ENCODE results near the gene KCNE2.

KCNE2 gene, protein sequence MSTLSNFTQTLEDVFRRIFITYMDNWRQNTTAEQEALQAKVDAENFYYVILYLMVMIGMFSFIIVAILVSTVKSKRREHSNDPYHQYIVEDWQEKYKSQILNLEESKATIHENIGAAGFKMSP

DNA sequence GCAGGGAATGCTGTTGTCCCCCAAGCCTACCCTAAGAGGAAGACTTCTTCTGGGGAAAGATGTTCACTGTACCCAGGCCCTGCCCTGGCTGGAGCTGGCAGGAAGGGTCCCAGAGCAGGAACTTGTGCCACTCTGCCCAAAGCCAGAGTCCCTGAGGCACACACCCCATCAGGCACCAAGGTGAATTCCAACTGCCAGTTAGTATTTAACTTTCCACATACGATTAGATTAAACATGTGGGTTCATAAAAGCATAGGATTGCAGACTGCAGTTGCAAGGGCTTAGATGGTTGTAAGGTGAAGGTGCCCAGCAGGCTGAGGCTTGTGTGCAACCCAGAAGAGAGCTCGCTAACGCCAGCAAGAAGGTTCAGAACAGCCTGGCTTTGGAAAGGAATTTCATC lies at the start of gene KCNE2:
TSS of gene KCNE2 (plus strand) at position 274 of the 400 bp plus-strand sequence. CDS start 6,473 bp downstream, outside the sequence.
- DNase-seq: no peak

DNA sequence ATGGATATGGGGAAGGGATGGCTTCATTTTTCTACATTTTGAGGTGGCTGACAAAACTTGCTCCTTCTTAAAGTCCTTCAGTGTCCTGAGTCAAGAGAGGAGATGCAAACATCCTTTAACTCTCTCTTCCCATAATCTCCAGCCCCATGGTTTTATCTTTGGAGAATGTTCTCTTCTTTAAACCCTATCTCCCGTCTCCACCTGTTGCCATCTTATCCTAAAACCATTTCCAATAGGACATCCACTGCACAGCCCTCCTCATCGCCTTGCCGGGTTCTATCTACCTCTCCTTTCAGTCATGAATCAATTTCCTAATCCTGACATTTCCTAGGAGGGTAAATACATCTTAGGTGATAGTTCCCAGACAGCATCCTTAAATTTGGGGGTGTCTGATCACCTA lies 44.2 kb upstream of the KCNE2 start:
- no peak for DNase-seq

DNA sequence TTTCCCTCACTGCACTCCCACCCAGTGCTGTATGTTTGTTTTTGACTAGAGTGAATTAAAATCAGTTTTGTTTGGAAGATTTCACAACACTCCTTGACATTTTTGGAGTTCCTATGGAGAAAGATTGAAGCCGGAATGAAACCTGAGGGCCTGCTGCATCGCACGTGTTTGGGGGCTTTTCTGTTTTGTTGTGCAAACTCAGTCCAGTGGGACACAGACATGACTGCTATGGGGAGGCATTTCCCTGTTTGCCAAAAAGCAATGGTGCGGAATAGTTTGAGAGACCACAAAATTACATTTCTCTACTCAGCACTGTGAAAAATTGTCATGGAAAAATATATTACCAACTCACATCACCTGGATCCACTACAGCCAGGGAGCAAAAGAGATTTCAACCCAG lies 43.8 kb upstream of the KCNE2 start:
- no peak for DNase-seq

DNA sequence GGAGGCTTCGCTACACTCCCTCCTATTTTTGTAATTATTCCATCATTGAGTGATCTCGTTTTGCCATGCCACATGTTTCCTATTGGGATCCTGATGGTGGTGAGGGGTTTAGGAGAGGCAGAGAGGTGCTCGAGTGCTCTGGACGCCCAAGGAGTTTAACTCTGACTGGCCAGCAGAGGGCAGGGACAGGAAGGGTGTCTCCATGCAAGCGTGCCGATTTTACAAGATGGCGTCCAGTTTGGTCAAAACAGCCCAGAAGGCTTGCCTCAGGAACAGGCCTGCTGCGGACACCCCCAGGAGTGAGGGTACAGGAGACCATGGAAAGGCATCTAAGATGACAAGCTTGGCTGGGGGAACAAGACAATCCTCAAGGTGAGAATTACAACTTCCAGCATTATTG lies 33.8 kb upstream of the KCNE2 start:
- no peak for DNase-seq

DNA sequence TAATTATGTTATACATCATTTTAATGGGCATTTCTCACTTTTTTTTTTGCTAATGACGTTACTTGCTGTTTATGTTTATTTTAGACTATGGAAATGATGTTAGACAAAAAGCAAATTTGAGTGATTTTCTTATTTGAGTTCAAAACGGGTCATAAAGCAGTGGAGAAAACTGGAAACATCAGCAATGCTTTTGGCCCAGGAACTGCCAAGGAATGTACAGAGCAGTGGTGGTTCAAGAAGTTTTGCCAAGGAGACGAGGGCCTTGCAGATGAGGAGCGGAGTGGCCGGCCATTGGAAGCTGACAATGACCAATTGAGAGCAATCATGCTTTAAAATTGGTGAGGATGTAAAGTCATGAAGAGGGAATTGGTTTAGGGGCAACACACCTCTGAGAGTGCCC lies 32.1 kb upstream of the KCNE2 start:
- no peak for DNase-seq

DNA sequence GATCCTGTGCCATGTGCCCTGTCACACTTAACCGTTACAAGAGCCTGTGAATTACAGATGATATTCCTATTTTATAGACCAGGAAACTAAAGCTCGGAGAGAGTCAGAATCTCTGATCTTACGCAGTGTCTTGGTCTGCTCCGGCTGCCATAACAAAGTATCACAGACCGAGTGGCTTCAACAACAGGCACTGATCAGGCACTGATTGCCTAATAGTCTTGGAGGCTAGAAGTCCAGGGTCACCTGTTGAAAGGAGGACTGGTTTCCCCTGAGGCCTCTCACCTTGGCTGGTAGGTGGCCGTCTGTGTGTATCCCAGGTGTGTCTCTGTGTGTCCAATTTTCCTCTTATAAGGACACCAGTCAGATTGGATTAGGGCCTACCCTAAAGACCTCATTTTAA lies 31.5 kb upstream of the KCNE2 start:
- no peak for DNase-seq

DNA sequence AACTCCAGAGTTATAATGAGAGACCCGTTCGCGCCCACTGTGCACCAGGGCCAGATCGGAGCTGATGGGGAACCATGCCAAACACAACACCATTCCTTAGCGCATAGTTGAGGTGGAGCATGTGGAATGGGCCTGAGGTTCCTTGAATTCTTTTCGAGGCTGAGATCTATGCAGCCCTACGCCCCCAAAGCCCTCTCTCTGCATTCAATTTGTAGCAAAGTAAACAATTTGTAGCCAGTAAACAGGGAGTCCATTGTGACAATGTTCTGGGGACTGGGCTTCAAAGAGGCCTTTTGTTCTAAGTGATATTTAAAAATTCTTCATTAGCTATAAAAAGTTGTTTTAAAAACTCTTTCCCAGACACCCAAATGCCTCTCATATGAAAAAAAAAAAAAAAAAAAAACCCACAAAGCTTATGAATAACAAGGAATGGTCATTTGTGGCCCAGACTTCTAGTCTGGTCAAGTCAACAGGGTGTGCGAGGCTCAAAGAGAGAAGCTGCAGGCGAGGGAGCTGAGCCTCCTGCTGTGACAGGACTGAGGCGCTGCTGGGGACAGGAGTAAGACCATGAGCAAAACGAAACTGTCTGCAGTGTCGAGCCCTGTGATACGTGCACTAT lies 30.6 kb upstream of the KCNE2 start:
- no peak for DNase-seq

DNA sequence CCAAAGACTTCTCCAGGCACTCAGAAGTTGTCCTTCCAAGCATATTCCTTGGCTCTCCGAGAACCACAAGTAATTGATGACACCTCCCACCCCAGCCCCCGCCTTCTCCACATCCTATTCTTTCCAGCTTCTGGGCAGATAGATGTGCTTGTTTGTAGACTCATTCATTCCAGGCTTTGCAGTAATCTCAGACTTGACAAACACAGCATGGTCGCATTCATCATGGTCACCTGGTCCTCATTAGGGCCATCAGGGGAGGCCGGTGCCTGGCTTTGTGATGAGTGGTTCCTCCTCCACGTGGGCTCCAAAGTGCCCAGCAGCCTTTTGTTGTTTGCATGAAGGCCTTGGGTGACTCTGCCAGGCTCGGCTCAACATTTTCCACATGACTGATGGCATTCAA lies 28.5 kb upstream of the KCNE2 start:
- DNase-seq: no peak

DNA sequence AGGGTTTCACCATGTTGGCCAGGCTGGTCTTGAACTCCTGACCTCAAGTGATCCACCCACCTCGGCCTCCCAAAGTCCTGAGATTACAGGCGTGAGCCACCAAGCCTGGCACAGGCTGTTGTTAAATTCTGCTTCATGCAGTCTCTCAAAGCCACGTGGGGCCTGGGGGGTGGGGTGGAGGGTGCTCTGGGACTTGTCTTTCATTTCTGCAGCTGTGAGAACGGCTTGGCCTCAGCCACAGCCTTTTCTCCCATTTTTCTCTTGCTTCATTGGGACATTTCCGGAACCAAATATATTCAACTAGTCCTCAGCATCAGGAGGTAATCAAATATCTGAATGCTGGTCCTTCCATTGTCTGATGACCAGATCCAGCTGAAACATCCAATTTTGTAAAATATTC lies 27.6 kb upstream of the KCNE2 start:
- DNase-seq: no peak

DNA sequence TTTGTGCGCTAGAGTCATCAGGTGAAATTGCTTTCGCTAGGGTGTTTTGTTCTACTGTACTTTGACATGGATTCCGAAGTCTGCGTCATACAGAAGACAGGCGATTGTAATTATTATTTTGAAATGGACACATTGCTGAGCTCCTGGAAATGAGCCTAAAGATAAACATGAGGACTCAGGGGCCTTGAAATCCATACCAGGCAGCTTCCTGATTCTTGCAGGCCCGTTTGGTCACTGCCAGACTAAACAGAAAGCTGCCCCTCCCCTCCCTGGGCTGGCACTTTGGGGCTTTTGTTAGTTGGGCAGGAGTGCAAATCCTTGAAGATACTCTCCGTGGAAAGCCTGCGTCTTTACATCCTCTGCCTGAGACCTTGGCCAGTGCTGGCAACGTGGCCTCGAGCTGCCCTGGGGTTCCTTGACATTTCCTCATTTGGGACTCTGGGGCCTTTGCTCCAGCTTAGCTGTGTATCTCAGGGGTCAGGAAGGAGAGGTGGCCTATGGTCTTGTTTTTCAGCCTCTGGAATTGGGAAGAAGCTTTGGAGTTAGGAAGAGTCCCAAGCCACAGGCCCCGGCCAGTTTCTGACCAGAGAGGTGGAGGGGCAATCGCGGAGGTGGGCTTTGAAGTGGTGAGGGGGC lies 26.9 kb upstream of the KCNE2 start:
- no peak for DNase-seq

DNA sequence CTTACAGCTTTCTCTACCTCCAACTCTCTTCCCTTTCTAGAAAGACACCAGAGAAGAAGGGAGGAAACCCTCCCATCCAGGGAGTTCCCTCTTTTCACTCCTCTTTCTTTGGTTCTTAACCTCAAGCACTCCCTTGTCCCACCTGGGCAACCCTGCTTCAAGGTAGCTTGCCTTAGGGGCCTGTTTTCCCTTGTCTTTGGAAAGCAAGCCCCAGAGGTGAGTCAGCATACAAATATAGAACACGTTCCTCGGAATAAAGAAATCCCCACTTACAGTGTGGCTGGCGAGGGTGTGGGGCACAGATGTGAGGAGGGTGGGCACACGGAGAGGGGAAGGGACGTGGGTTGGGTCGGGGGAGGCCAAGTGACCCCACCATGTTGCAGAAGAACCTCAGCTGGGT lies 26.1 kb upstream of the KCNE2 start:
- no peak for DNase-seq

DNA sequence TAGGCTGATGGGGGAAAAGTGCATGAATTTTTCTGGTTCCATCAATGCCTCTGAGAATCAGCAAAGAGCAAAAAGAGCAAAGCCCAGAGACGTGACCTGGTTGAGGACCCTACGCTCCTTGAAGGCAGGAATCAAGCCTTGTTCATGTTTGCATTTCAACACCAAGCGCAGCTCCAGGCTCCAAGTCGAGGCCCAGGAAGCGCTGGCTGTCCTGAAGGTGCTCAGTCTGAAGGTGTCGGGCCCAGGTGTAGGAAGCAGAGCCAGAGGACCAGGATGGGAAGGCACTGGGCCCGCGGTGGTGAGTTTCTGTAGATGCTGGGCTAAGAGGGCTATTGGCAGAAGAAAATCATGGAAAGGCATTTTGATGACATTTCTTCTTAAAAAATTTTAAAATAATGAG lies 25.6 kb upstream of the KCNE2 start:
- no peak for DNase-seq

DNA sequence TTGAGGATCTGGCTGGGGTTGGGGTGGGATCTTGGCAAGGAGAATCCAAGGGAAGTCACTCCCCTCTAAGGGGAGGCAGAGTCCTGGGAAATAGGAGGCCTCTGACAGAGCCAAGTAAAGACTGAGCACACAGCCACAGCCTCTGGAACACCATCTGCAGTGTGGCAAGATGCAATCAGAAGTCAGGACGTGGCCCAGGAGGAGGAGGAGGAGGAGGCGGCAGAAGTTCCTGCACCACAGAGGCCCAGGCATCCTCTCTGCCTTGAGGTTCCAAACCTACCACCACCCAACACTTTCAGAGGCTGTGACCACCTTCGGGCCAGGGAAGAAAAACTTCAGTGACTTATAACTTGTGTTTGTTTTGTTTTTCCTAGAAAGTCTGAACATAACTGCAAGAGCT lies 23.7 kb upstream of the KCNE2 start:
- DNase-seq: no peak

DNA sequence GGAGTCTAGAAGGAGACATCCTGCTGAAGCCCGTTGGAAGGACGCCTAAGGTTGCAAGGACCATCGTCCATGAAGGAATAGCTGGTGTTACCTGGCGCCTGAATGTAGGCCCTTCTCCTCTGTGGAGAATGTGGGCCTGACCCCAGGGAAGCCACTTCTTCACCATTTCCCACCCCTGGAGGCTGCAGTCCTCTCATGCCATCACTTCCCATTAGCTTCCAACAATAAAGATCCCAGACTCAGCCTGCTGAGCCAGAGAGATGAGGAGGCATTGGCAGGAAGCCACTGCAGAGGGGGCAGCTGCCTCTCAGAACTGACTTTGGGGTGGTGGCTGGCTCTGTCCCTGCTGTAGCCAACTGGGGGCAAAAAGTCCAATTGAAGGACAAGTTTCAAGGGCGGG lies 21.3 kb upstream of the KCNE2 start:
- DNase-seq: no peak

DNA sequence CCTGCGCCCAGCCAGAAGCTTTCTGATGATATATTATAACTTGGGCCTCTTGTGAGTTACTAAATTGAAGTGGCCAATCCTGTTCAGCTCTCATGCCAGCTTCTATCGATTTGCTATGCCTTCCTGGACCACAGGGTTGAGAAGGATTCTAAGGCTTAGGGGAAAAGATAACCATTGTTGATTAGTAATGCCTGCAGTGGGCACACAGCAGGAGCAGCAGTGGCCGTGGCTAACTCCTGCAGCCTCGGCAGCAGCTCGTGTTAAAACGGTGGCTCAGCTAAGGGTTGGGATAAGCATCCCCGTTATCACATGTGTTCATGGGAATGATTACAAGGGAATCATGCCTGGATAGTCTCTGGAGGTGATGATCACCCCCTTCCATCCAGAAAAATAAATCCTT lies 20.5 kb upstream of the KCNE2 start:
- DNase-seq: no peak

DNA sequence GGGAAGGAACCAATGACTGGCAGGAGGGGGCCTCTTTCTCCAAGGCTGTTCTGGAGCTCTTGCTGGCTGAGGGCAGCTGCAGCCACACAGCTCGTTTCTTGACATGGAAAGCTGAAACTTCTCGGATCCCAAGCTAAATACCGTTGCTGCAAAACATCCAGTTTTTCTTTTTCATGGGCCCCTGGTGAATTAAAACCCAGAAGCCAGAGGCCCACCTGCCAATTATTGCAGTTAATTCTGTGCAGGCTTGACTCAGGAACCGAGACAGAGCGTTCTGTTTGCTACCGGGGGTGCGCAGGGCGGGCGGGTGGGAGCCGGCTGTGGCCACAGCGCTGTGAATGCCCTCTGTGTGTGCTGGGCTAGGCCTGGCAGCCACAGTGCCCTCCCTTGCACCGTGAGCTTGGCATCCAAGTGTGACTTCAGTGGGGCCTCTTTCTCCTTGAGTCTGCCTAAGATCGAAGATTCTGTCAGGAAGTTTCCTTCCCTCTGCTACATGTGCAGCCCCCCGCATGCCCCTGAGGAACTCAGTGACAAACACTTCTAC lies 19.9 kb upstream of the KCNE2 start:
- DNase-seq: no peak

DNA sequence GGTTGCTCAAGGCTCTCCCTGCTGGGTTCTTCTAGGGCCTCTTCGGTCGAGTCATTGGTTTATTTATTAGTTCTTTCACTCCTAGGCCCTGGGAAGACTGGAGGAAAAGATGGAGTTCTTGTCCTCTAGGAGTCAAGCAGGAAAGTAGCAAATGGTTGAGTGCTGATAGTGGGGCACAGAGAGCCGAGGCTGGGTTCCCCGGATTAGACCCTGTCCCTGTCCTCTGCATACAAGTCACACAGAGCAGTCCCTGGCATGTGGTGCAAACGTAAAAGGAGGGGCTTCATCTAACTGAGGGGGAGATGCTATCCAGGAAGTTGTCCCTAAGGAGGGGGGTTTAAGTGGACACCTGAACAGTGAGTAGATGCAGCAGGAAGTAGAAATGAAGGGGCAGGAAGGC lies 19.2 kb upstream of the KCNE2 start:
- DNase-seq: no peak

DNA sequence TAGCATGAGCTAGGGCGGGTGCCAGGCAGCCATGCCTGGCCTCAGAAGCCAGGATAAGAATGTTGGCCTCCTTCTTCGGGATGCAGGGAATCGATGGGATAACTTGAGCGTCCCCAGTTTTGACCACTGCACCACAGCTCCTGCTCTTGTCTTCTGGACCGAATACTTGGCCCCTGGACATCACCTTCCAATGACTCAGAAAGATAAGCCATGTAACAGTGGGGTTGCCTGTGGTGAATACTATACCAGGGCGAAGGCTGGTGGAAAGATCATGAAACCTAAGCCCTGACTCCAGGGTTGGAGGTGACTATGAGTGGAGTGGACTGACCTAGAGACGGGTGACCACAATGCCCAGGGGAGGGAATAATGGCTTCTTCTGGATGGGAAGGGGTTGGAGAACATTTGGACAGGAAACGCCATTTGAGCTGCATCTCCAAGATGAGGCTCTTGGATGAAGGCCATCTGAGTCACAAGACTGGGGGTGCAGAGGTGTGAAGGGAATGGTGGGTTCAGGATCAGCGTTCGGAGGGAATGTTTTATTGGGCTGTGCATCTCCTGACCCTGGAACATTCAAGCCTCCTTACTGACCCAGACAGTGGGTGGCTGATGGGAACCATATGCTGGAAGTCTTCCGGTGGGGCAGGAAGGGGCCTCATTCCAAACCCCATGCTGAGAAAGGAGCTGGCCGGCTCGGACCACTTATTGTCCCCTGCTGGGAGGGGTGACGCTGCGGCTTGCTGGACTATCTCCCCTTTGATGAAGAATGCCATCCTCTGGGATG lies 18.5 kb upstream of the KCNE2 start:
- no peak for DNase-seq

DNA sequence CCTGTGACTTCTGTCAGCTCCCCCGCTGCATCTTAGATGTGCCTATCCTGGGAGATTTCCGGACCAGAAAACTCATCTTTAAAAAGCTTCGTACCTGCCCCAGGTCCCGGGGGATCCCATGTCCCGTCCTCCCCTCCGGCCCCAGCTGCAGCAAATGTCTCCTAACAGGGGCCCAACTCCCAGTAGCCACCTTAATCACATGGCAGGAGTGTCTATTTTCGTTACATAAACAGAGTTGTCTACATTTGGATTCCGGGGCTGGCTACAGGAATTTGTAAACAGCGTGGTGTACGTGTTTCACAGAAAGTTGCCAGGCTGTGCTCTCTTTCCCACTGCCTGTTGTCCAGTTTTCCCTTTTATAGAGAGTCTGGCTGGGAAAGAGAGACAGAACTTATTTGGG lies 17.9 kb upstream of the KCNE2 start:
- DNase-seq: no peak

DNA sequence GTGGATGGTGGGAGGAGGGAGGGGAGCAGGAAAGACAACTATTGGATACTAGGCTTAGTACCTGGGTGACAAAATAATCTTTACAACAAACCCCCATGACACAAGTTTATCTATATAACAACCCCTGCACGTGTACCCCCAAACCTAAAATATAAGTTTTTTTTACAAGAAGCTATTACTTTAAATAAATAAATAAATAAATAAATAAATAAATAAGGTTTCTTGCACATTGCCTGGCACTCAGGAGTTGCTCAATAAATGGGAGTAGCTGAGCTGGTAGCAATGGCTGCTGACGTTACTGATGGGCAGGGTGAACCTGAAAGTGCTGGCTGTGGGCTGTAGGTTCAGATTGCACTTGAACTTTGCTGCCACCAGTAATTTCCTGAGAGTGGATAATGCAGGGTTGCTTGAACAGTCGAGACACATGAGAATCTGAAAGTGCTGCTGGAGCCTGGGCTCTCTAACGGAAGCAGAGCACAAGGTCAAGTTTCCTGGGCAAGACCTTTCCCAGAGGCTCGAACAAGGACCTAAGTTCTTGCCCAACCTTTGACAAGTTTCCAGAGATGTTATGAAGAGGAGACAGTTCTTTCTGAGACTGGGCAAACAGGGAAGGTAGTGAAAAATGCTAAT lies 14.8 kb upstream of the KCNE2 start:
- no peak for DNase-seq

DNA sequence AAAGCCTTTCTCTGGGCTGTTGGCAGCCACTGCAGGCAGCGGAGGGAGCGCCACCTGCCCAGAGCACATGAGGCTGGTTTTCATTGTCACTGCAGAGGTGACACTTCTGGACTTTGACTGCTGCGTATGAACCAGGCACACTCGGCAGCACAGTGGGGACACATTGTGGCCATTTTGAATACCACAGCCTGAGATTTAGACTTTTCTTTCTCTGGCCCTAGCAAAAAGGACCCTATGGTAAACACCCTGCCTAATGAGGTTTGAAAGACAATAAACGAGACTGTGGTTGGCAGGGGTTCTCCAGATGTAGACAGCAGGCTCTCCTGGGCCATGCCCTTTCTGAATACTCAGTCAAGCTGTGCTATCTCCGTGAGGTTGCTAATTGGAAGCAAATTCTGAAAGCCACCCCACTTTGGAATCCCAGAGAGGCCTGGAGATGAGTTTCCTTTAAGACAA lies 12.0 kb upstream of the KCNE2 start:
- DNase-seq: peak; percentile 6

DNA sequence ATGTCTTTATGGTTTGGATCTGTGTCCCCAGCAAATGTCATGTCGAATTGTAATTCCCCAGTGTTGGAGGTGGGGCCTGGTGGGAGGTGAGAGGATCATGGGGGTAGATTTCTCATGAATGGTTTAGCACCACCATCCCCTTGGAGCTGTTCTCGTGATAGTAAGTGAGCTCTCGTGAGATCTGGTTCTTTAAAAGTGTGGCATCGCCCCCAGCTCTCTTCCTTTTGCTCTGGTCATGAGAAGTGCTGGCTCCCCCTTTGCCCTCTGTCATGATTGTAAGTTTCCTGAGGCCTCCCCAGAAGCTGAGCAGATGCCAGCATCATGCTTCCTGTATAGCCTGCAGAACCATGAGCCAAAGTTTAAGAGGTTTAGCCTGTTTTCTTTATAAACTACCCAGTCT lies 11.2 kb upstream of the KCNE2 start:
- no peak for DNase-seq

DNA sequence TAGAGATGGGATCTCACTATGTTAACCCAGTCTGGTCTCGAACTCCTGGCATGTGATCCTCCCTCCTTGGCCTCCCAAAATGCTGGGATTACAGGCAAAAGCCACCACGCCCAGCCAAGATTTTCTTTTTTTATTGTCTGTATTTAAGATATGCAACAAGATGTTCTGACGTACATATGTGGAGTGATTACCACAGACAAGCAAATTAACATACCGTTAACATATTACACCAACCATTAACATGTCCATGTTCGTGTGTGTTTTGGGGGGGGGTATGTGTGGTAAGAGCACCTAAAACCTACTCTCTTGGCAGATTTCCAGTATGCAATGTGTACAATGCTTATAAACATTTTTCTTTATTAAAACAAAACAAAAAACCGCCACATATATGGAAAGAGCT lies 10.6 kb upstream of the KCNE2 start:
- no peak for DNase-seq

All from NCI-H1436 treated with DMSO at 0.1 percent for 48 hours (cell line).